Stimulated activated naive CD8-positive, alpha-beta T cell treated with anti-CD3 and anti-CD28 coated beads, Interleukin-15, Interleukin-2, amounts not matched to agents 100 U/mL and 50 U/mL, for 24 hours (primary cell): ENCODE data around the gene EIF4G2.

ENCODE experiments used
- ATAC-seq: fragments of 150-1000 bp; cut with Tn5 transposase; one replicate; pipeline ENCODE4 v1.10.0; 2021
- DNase-seq: peaks from one replicate; pipeline ENCODE4 v3.0.0; 2021

EIF4G2 gene

GRCh38 chr11:10808235-10808552 lies 532 bp downstream of the EIF4G2 start:
- no peak for ATAC-seq

DNA sequence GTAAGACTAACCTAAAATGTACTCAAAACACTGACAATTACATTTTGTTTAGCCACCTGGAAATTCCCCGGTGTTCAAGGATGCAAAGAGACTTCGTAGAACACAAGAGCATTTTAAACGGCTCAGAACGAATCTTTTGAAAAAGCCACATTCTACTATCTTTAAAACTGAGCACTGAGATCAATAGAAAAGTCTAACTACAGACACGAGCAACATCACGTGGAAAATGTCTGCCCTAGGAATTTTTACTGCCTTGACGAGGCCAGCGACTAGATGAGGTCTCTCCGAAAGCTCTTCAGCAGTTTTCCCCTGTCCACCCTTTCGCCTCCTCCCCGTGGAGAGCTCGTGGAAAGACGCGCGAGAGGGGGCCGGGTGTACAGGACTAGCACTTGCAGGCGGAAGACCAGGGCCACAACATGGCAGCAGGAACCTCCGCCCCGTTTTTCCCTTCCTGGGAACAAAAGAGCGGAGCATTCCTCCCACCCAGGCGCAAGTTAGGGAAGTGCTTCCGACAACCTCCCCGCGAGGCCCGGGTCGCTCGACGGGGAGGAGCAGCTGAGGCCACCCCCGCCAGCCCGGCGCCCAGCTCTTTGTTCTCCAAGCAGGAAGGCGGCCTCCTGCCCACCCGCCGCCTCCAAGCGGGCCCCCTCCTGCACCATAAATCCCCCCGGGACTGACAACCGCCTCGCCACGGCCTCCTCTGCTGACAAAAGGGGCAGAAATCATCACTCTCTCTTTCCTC lies 1.1 kb downstream of the EIF4G2 start:
- ATAC-seq: no peak
- DNase-seq: peak; percentile 47

More at GRCh38 chr11:10808235-10808552, 532 bp downstream of the EIF4G2 start:
- no peak for DNase-seq

GRCh38 chr11:10806206-10806605 lies 2.5 kb downstream of the EIF4G2 start:
- no peak for DNase-seq
- no peak for ATAC-seq

DNA sequence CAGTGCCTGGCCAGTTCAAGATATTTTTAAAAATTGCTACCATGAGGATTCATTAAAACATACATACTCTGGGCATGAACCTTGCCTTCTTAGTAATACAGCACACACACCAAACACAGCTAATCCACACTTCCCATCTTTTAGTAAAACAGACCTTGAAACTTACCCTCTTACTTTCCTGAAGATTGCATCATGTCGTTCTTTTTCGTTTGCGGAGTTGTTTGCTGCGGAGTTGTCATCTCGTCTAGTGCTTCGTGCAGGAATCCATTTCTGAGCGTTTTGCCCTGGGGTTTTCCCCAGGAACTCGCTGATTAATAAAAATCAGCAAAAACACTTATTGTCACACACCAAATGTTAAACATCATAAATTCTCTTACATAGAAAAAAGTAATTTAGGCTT lies 3.0 kb downstream of the EIF4G2 start:
- ATAC-seq: no peak
- no peak for DNase-seq

DNA sequence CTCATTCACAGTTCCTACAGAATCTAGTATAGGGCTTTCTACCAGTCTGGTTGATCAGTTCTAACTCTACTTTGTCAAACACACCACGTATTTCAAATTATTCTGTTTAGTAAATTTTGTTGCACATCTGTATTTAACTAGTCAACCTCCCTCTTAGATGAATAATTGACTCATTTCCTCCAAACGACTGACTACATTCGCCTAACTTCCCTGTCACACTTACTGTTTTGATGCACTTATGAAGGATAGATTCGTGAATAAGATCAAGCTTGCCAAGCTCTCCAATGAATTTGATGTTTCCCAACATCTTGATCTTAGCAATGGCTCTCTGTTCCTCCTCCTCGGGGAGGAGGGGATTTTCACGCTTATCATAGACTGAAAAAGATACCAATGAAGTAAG lies 5.0 kb downstream of the EIF4G2 start:
- ATAC-seq (no peak), DNase-seq (no peak)

DNA sequence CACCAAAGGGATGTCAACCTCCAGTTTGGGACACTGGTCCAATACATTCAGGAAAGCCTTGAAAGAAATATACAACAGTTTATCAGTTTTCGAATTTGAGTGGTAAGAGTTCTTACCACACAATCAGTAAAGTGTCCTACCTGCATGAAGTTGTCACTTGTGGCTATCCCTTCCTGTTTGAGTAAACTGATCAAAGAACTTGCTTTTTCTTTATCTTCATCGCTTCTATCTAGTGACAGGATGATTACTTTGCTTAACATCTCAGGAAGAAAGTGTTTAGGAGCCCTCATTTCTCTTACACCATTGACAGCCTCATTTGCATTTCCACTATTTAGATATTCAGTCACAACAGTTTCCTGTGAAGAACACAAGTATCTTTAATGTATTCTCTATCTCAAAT lies 8.4 kb downstream of the EIF4G2 start:
- no peak for ATAC-seq
- DNase-seq: no peak

GRCh38 chr11:10798330-10798928 lies 10.3 kb downstream of the EIF4G2 start:
- DNase-seq (no peak), ATAC-seq (no peak)

GRCh38 chr11:10797531-10797930 lies 11.2 kb downstream of the EIF4G2 start:
- DNase-seq (no peak), ATAC-seq (no peak)

DNA sequence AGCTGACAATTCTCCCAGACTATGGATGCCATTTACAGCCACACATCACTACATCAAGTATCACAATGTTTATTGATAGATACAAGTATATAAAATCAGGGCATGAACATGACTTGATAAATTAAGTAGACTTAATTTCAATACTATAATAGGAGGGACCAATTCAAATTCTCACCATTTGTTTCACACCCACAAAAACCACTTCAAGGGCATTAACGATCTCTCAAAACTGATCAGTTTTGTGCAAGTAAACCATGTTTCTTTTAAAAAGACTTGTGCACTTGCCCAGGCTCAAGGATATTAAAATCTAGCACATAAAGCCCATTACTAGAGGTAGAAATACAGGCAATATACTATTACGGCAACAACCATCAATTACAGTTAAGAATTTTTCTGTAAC lies 11.7 kb downstream of the EIF4G2 start:
- ATAC-seq (no peak), DNase-seq (no peak)

GRCh38 chr11:10796191-10796590 lies 12.5 kb downstream of the EIF4G2 start:
- ATAC-seq (no peak), DNase-seq (no peak)

GRCh38 chr11:10793470-10794255 lies 15.1 kb downstream of the EIF4G2 start:
- DNase-seq (no peak), ATAC-seq (no peak)

- DNase-seq: peak; percentile 95
- peak; percentile 94 for ATAC-seq
Measured at GRCh38 chr11:10792385-10793068, 16.2 kb downstream of the EIF4G2 start.

DNA sequence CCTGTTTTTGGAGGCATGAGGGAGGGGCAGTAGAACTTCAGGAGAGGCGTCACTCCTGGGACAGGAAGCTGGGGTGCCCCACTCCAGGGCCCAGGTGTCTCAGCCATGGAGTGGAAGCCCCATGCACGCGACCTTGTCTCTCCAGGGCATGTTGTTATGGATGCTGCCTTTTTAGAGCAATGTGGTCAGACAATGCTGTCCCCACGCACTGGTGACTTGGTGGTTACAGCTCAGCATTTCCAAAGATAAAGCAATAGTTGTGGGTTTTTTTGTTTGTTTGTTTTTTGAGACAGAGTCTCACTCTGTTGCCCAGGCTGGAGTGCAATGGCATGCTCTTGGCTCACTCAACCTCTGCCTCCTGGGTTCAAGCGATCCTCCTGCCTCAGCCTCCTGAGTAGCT lies 22.3 kb downstream of the EIF4G2 start:
- DNase-seq: no peak
- ATAC-seq: no peak

DNA sequence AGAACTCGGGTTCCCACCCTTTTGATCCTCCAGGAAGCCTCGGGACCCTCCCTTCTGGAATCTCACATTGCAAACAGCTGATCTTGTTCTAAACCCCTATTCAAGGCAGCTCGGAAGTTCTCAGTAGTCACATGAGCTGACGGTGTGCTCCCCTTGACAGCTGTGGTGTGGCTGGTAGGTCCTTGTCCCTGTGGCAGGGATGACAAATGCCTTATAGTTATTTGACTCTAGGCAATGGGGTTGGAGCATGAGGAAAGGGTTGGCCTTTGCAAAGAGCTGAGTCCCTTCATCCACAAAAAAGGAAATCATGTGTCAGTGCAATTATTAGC lies 23.6 kb downstream of the EIF4G2 start:
- ATAC-seq: no peak
- DNase-seq: no peak

GRCh38 chr11:10784232-10785145 lies 24.2 kb downstream of the EIF4G2 start:
- DNase-seq (no peak), ATAC-seq (no peak)

DNA sequence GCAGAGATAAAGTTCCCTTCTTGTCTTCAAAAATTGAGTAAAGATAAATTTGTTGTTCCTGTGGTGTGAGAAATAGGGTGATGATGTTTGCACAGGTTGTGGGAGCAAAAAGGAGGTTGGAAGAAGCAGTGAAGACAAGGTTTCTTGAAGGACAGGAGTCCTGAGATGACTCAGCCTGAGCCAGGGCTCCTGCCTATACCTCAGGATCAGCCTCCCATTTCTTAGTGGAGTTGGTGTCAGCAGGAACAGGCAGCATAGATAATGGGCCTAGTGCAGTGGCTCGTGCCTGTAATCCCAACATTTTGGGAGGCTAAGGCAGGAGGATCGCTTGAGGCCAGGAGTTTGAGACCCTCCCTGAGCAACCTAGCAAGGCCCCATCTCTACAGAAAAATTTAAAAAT lies 28.7 kb downstream of the EIF4G2 start:
- ATAC-seq (no peak), DNase-seq (no peak)

- no peak for ATAC-seq
- DNase-seq: no peak
Measured at GRCh38 chr11:10779086-10779485, 29.6 kb downstream of the EIF4G2 start.

- DNase-seq (no peak), ATAC-seq (no peak)
Measured at GRCh38 chr11:10778217-10778970, 30.3 kb downstream of the EIF4G2 start.

- no peak for DNase-seq
- ATAC-seq: no peak
Measured at GRCh38 chr11:10777806-10778205, 30.9 kb downstream of the EIF4G2 start.

GRCh38 chr11:10777393-10777793 lies 31.3 kb downstream of the EIF4G2 start:
- no peak for ATAC-seq
- no peak for DNase-seq

GRCh38 chr11:10774811-10775210 lies 33.9 kb downstream of the EIF4G2 start:
- no peak for DNase-seq

More at GRCh38 chr11:10774811-10775210, 33.9 kb downstream of the EIF4G2 start:
- no peak for ATAC-seq
